RWPE1 (cell line): ENCODE results near the gene TNS3.

Experiments
- CTCF ChIA-PET: fragments of 350-600 bp; sonication (Branson Sonifier 250); formaldehyde crosslinking; extraction: SDS; loops from one replicate; lab custom pipeline; 2021; lab: Yijun Ruan, JAX
- POLR2A ChIA-PET: fragments of 400-600 bp; formaldehyde crosslinking; extraction: SDS; loops from one replicate; lab custom pipeline; 2020; ENCODE audit warnings: antibody characterized with exemption; ENCODE audit not compliant: low non-redundant PET; lab: Yijun Ruan, JAX
- DNase-seq: peaks from one replicate; pipeline ENCODE4 v3.0.0; 2012; ENCODE audit warnings: low spot score
- H3K27ac ChIP-seq: fragments of 450-650 bp; 2 replicates; pipeline ENCODE4 v1.5.1; 2017
- TF ChIP-seq, protein P1 (sequence below): fragments of 450-650 bp; conservative IDR thresholded peaks from 2 replicates; pipeline ENCODE4 v1.5.1; 2017; ENCODE audit warnings: low read depth, mild to moderate bottlenecking

The TNS3 gene

DNA sequence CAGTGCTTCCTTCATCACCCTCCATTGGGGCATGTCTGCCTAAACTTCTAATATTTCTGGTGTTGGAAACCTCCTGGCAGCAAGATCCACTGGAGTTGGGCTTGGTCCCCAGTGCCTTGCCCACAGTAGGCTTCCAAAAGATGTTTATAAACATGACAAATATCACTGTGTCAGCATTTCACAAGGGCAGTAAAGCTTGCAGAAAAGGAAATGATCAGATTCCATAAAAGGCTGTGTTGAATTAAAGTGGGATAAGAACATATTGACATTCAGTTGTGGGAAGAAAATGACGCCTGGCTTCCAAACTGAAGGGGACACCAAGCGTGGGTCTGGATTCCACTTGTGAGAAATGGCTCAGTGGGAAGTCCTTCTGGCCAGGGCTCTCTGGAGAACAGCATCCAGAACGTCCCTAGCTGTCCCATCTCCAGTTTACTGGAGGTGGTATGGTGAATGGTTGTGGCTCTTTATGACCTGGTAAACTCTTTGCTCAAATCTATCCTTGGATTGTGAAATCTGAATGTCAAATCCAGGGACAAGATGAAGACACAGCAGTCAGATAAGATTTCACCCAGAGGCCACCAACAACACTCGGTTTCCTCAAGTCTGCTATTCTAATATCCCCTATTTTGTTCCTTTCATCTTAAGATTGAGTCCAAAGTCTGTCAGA is 287.2 kb downstream of the TNS3 start:
- DNase-seq: no peak
- TF ChIP-seq, protein P1, sequence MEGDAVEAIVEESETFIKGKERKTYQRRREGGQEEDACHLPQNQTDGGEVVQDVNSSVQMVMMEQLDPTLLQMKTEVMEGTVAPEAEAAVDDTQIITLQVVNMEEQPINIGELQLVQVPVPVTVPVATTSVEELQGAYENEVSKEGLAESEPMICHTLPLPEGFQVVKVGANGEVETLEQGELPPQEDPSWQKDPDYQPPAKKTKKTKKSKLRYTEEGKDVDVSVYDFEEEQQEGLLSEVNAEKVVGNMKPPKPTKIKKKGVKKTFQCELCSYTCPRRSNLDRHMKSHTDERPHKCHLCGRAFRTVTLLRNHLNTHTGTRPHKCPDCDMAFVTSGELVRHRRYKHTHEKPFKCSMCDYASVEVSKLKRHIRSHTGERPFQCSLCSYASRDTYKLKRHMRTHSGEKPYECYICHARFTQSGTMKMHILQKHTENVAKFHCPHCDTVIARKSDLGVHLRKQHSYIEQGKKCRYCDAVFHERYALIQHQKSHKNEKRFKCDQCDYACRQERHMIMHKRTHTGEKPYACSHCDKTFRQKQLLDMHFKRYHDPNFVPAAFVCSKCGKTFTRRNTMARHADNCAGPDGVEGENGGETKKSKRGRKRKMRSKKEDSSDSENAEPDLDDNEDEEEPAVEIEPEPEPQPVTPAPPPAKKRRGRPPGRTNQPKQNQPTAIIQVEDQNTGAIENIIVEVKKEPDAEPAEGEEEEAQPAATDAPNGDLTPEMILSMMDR: no peak
- ChIA-PET POLR2A (no interaction called here), CTCF (interaction anchor here (1.0 kb wide), 1 partner anchor 525 kb away, joined by 4 read pairs; no protein-coding TSS in a partner anchor)
- no peak overlapping the region for H3K27ac ChIP-seq

DNA sequence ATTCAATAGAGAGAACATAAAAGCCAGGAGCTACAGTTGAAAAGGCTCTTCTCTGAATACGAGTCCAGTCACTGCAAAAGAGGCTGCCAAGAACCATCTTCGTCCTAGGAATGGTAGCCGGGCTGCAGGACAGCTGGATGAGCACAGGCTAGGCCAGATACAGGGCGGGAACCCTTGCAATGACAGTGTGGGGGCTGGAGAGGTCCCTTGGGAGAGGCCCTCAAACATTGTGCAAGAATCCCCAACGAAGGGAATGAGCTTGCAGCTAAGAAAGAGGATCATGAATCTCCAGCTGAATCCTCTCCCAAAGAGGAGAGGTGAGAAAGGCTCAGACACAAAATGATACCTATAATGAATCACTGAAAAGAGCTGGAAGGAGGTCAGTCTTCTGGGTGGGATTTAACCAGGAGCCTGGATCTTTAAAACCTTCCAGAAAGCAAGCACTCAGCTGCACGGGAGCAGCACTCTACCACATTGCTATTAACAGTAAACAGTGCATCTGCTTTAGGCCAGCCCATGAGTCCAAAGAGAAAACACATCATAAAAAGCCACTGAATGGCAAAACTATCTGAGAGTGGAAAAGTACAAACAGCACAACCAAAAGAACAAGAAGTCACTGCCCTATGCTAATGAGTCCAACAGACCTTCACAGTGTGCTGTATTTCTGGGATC is 287.9 kb downstream of the TNS3 start:
- ChIA-PET CTCF (interaction anchor here (1.0 kb wide), 1 partner anchor 525 kb away, joined by 4 read pairs; no protein-coding TSS in a partner anchor), POLR2A (no interaction called here)
- peak overlapping the region; percentile 80 for H3K27ac ChIP-seq
- DNase-seq: no peak
- TF ChIP-seq, protein P1: no peak

DNA sequence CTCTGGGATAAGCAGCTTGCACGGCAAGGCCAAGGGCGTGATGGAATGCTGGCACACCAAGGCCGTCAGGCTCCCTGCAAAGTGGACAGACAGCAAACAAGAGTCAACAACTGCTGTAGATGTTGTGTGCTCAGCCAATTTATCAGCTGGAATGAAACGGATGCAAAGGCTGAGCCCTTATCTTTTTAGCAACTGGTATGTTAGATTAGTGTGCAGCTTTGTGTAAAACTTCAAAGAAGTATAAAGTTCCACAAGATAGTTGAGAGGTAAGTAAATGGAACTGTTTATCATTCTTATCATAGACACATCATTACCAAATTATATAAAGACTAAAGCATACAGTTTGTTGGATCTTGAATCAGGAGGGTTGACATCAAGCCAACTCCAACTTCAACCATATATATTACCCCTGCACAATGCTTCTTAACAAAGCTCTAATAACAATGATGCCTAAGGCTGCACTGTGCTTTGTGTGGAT is 289.0 kb downstream of the TNS3 start:
- TF ChIP-seq, protein P1: no peak
- CTCF ChIA-PET: interaction anchor here (0.5 to 0.7 kb wide), 3 partner anchors 25 to 511 kb away, joined by 3 to 8 read pairs (median 3); no protein-coding TSS in a partner anchor
- POLR2A ChIA-PET: no interaction called here
- H3K27ac ChIP-seq: peak overlapping the region; percentile 80
- DNase-seq: no peak

DNA sequence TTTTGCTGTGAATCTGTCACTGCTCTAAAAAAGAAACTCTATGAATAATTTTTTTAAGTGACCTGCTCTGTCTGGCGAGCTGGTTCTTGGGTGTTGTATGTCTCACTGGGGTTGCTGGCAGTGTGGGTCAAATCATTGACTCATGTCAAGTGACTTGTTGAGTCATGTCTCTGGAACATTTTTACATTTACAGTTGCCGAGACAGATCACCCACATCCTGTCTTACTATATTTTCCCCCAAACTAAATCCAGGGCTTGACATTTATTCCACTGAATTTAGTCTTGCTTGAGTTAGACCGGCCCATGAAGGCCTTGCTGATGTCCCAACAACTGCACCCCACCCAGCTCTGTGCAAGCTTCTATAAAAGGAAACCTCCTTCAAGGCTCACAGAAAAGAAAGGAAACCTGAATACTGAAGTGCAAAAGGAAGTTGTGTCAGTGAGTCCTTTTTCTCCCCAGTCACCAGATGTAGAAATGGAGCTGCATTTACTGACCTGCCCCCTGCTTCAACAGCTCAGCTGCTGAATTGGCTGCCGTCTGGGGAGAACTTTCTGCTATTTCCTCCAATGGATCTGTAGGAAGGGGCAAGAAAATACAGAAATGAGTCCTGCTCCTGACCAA is 290.3 kb downstream of the TNS3 start:
- TF ChIP-seq, protein P1: no peak
- peak; percentile 94 for DNase-seq

DNA sequence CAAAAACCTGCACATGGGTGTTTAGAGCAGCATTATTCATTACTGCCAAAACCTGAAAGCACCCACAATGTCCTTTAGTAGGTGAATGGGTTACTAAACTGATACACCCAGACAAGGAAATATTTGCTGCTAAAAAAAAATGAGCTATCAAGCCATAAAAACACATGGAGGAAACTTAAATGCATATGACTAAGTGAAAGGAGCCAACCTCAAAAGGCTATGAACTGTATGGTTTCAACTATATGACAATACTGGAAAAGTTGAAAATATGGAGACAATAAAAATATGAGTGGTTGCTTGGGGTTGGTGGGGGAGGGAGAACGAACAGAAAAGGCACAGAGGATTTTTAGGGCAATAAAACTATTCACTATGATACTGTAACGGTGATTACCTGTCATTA is 291.0 kb downstream of the TNS3 start:
- TF ChIP-seq, protein P1: no peak
- CTCF ChIA-PET: no interaction called here
- H3K27ac ChIP-seq: no peak overlapping the region
- POLR2A ChIA-PET: no interaction called here
- no peak for DNase-seq

More for the DNA sequence above, 290.3 kb downstream of the TNS3 start:
- ChIA-PET POLR2A (no interaction called here), CTCF (interaction anchor here (1.1 kb wide), 1 partner anchor 25 kb away, joined by 5 read pairs; no protein-coding TSS in a partner anchor)
- peak overlapping the region; percentile 79 for H3K27ac ChIP-seq

DNA sequence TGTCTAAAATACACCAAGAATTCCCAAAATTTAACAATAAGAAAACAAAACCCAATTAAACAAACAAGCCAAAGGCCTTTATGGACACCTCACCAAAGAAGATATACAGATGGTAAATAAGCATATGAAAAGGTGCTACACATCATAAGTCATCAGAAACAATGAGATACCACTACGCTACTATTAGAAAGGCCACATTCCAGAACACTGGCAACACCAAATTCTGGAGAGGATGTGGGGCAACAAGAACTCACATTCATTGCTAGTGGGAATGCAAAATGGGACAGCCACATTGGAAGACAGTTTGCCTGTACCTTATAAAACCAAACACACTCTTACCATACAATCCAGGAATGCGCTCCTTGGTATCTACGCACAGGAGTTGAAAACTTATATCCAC is 291.4 kb downstream of the TNS3 start:
- CTCF ChIA-PET: interaction anchor here (0.7 kb wide), 1 partner anchor 615 kb away, joined by 5 read pairs; no protein-coding TSS in a partner anchor
- TF ChIP-seq, protein P1: no peak
- no peak for DNase-seq
- no peak overlapping the region for H3K27ac ChIP-seq
- POLR2A ChIA-PET: no interaction called here
